ENCODE results near the gene RAB11B. TPM values are rescaled to one million over a fixed set of nuclear protein-coding genes. Genes with fewer than 3 reads are reported as not detected.
"Not testable (repeated sequence)": the region's sequence is repeated elsewhere in the genome, so short reads cannot be mapped to it uniquely, and the experiment has no call there.

Gene RAB11B
- polyA plus RNA-seq, 10 donors = 55.9 to 90.1 (median 66.8) TPM

DNA sequence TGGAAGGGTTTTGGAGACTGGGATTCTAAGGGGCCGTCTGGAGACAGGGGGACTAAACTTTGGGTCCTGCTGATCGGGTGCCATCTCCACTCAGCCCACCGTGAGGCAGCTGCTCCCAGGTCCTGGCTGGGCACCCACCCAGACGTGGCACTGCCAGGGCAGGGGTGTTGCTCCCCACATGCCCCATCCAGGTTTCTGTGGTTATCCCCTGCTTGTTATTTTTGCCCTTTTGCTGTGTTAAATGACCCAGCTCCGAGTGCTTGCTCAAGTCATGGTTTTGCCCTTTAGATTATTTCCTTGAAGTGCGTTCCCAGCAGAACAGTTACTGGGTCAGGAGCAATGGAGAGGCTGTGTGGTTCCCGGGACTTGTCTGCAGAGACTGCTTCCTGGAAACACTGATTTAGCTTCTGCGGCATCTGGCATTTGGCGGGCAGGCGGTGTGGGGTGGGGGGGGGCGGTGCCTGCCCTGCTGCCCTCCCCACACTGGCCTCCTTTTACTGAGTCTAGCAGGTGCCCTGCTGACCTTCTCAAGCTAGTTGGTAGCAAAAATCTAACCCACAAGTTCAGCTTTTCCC lies 1.9 kb downstream of the RAB11B start:
- no peak for DNase-seq

GRCh38 chr19:8393192-8393870 lies 3.2 kb downstream of the RAB11B start:
- DNase-seq = no peak

GRCh38 chr19:8393871-8394250 lies 3.7 kb downstream of the RAB11B start:
- no peak for DNase-seq

DNA sequence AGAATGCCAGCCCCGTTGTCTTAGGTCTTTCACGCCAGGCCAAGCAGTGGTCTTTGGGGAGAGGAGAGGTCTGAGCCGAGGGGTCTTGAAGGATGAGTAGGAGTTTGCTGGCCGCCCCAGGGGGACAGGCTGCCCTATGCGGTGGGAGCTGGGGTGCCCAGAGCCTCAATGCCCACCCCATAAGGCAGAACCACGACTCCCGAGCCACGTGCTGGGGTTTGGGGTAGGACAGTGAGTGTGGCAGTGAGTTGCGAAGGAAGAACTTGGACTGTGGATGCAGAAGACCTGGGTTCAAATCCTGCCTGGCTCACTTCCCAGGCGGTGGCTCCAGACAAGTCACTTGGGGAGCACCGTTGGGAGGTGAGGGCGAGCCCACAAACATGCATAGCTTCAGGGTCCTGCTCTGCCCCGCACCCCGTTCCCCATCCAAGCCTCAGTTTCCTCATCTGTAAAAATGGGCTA lies 5.5 kb downstream of the RAB11B start:
- no peak for DNase-seq

DNA sequence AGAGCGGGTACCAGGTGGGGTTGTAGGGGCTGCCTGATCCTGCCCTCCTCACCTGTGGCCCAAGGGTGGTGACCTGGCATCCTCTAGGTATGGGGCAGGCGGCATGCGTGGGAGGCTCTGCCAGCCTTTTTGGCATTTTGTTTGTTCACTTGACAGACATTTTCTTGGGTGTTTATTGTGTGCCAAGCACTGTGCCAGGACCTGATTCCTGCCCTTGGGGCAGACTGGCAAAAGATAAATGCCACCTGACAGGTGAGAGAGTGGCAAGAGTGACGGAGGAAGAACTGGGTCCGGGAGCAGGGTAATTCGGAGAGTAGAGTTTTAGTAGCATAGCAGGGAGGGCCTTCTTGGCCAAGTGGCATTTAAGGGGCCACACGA lies 6.0 kb downstream of the RAB11B start:
- DNase-seq = no peak

GRCh38 chr19:8396563-8397203 lies 6.5 kb downstream of the RAB11B start:
- peak in 2 of 3 donors; percentile 49 to 56 for DNase-seq

- DNase-seq = no peak
Measured at GRCh38 chr19:8397271-8397670, 7.1 kb downstream of the RAB11B start.

DNA sequence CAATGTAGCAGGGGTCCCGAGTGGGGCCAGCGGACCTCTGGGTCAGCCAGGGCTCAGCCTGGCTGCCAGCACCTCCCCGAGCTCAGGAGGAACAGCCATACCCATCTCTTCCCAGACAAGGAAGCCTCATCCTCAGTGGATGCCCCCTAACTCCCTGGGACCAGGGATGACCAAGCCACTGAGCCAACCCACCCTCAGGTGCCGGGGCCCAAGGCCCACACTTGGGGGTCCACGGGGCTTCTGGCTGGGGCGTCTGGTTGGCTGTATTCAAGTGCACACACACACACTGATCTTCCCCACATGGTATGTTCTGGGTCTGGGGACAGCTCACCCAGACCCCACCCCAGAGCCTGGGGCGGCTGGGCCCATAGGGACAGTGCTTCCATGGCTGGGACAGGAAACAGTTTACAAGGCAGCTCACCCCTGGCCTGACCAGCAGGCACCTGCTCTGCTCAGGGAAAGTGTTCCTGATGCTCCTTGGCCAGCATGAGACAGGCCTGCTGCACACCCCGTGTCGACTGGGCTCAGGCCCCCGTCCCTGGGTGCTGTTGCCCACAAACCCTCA lies 7.7 kb downstream of the RAB11B start:
- no peak for DNase-seq

- DNase-seq = no peak
Measured at GRCh38 chr19:8398311-8398771, 8.2 kb downstream of the RAB11B start.

DNA sequence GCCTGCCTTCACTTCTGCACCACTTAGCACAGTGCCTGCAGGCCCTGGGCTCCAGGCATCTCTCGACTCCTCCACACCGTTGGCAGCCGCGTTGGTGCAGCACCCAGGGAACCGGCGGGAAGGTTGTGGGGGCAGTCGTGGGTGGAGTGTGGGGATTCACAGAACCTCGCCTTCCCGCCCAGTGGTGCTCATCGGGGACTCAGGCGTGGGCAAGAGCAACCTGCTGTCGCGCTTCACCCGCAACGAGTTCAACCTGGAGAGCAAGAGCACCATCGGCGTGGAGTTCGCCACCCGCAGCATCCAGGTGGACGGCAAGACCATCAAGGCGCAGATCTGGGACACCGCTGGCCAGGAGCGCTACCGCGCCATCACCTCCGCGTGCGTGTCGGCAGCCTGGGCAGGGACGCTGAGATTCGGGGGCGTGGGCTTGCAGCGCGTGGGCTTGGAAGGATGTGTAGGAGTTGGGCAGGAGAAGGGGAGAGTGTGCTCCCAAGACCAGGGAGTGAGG lies 9.6 kb downstream of the RAB11B start:
- DNase-seq = no peak

DNA sequence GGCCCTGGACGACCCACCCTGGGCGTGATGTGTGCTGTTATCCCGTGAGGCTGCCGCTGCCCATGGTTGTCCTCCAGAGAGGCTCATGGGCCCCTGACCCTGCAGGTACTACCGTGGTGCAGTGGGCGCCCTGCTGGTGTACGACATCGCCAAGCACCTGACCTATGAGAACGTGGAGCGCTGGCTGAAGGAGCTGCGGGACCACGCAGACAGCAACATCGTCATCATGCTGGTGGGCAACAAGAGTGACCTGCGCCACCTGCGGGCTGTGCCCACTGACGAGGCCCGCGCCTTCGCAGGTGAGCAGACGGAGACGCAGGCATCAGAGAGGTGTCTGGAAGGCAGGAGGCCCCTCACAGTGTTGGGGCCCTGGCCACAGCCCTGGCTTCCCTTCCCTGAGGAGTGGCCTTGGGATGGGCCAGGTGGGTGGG lies 11.8 kb downstream of the RAB11B start:
- no peak for DNase-seq

GRCh38 chr19:8403098-8403819 lies 13.1 kb downstream of the RAB11B start:
- no peak for DNase-seq

- no peak for DNase-seq
Measured at GRCh38 chr19:8403820-8404109, 13.6 kb downstream of the RAB11B start.

- no peak for DNase-seq
Measured at GRCh38 chr19:8404391-8405151, 14.4 kb downstream of the RAB11B start.

- DNase-seq = not testable (repeated sequence)
Measured at GRCh38 chr19:8410718-8411117, 20.6 kb downstream of the RAB11B start.

DNA sequence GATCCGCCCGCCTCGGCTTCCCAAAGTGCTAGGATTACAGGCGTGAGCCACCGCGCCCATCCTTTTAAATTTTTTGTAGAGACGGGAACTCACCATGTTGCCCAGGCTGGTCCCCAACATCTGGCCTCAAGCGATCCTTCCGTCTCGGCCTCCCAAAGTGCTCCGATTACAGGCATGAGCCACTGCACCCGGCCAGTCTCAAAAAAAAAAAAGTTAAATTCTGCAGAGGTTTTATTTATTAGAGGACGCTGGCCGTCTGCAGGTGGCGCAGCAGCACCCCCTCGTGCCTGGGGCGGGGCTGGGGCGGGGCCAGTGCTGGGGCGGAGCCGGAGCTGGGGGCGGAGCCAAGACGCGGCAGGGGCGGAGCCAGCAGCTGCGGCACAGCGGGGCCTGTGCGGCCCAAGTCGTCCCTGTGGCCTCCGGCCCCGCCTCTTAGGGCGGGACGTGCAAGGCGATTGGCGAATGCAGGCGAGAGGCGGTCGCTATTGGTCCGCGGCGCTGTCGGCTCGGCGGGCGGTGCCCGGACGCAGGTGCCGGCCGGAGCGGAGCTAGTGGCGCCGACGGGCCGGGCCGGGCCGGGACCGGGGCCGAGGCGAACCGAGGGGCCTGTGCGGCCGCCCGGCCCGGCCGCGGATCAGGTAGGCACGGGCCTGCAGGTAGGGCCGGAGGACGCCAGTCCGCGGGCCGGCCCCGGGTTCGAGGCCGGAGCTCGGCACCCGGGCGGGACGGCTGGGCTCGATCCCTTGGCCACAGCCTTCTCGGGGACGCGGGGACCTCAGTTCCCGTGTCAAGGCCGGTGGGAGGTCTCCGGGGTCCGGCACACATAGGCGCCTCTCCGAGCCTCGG lies 22.8 kb downstream of the RAB11B start, which contains the start of gene MARCHF2:
Gene MARCHF2 (plus strand): TSS at position 523 of the 846 bp plus-strand sequence. CDS start 8,536 bp downstream, outside the sequence.
- peak; percentile 97 to 98 (median 97) for DNase-seq

GRCh38 chr19:8413629-8413995 lies 23.5 kb downstream of the RAB11B start:
- DNase-seq = no peak

DNA sequence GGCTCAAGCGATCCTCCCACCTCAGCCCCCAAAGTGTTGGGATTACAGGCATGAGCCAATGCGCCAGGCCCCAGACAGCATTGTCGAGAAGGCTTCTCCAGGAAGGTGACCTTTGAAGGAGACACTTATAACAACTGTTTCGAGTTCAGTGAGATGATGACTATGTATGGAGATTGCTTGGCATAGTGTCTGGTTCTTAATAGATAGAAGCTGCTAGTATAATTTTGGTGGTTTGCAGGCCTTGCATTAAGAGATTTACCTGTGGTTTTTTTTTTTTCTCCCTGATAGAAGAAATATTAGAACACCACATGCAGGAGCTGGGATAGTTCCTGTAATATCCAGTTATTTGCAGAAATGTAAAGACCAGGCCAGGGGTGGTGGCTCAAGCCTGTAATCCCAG lies 26.6 kb downstream of the RAB11B start:
- DNase-seq = no peak

DNA sequence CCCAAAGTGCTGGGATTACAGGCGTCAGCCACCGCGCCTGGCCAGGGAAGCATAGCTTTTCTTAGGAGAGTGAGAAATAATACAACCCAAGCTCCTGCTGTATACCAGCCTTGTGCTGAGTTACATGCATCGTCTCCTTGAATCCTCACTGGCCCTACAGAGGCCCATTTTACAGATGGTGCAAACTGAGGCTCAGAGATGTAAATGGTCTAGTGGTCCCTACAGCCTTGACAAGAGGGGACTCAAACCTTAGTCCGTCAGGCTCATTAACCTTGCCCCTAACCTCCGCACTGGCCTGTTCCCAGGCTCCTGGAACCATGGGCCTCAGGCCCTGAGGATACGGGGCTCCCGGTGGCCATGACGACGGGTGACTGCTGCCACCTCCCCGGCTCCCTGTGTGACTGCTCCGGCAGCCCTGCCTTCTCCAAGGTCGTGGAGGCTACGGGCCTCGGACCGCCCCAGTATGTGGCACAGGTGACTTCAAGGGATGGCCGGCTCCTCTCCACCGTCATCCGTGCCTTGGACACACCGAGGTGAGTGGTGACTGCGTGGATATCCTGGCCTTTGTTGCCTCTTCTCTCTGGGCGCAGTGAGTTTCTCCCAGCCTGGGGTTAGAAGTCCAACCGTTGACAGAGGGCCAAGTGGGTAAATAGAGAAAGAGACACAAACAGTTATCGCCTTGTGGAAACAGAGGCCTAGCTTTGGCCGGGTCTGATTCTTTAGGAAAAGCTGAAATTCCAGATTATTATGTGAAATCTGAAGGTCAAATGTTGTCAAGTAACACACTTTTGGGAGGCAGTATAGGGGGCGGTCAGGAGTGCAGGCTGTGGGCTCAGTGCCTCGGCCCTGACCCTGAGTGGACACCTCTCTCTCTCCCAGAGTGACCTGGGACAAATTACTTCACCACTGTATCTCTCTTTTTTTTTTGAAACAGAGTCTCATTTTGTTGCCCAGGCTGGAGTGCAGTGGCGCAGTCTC lies 31.6 kb downstream of the RAB11B start:
- no peak for DNase-seq
